Measurements from ENCODE around the gene PLCB4.

Gene PLCB4

DNA sequence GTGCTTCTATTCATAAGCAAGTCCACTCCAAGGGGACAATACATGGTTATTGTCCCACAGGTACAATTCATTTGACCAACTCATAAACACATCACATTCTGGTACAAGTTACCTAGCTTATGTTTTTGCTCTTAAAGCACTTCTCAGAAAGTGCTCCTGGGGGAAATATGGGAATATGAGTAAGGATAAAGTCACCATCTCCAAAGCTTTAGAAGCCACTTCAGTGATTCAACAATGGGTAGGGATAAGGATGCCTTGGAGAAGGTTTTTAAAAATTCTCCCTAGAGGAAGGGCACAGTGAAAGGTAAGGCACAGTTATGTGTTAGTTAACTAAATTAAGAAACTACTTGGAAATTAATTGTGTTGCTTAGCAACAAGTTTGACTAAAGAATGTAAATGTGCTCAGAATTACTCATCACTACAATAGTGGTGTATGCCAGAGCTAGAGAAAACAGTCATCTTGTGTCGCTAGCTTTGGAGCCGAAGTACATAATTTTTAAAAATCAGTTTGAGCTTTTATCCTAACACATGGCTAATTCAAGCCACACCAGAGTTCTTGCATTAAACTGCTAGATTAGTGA, 406.0 kb downstream of the PLCB4 start:
- no peak for DNase-seq

- no peak for DNase-seq
These were observed 406.6 kb downstream of the PLCB4 start for GRCh38 chr20:9475456-9475855.

DNA sequence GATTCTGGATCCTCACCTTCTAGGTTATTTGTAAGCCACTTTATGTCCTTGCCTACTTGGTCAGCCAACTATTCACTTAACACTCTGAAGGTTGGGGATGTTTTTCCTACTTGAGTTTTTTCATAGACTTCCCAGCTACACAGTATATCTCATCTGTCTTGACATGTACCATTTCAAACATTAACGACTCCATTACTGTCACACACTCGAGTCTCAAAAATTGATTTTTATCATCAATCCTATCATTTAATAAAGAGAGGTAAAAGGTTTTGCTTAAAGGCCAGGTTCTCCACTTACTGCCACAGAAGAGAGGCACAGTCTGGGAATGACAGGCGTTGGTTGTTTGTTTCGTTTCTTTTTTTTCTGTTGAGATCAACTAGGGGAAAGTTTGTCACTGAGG, 407.3 kb downstream of the PLCB4 start:
- DNase-seq: no peak

GRCh38 chr20:9476637-9477036, 407.8 kb downstream of the PLCB4 start:
- no peak for DNase-seq

DNA sequence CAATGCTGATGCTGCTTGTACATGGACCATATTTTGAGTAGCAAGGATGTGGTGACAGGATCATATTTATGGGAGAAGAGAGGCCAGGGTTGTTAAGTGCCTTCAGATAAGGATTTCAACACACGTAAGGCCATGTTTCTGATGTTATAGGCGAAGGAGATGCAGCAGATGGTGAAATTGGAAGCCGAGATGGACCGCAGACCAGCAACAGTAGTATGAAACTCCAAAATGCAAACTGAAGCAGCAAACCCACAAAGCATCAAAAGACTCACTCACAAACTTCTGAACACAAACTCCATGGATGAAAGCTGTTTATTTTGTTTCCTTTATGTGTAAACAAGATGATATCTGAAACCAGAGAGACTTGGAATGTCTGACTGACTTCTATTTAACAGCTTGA, 409.9 kb downstream of the PLCB4 start:
- DNase-seq: no peak

GRCh38 chr20:9480066-9480465, 411.2 kb downstream of the PLCB4 start:
- DNase-seq: no peak

DNA sequence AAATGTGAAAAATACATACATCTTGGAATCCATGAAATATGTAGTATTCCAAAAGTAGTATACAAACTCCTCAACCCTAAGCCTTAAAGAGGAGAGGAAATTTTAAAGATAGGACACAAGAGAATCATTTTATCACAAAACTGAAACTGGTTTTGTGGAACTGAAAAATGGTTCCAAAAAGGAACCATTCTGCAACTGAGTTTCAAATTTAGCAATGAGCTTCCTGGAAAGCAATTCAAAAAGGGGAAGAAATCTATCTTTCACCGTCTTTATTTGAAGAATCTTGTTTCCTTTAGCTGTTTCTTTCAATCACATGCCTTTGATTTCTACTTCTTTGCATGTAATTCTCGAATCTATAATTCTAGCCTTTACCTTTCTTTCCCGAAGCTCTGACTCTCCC, 413.3 kb downstream of the PLCB4 start:
- DNase-seq: no peak

- no peak for DNase-seq
These were observed 414.2 kb downstream of the PLCB4 start for GRCh38 chr20:9483131-9483530.

DNA sequence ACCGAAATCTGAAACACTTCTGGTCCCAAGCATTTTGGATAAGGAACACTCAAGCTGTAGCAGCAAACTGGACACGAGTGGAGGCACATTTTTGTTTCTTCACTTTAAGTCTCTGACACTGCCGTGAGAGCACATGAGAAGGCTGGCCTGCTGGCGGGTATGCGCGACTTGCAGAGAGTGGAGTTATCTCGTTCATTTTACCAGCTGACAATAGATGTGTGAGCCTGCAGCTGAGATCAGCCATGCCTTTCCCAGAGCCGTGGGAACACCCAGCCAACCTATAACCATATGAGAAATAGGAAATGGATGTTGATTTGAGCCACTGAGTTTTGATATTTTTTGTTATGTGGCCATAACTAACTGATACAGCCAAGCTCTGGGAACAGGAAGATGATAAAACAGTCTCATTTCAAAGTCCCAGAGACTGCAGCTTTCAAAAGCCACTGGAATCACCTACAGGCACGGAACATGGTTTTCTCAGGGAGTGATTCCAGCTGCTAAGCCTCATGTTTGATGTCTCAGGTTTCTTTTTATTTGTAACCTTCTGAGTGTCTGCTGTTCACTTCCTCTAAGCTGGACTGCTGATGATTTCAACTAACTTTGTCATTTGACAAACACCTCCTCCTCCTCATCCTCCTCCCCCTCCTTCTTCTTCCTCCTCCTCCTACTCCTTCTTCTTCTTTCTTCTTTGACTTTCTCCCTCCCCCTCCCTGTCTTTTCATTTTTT, 416.9 kb downstream of the PLCB4 start:
- no peak for DNase-seq

GRCh38 chr20:9487231-9487630, 418.3 kb downstream of the PLCB4 start:
- no peak for DNase-seq

DNA sequence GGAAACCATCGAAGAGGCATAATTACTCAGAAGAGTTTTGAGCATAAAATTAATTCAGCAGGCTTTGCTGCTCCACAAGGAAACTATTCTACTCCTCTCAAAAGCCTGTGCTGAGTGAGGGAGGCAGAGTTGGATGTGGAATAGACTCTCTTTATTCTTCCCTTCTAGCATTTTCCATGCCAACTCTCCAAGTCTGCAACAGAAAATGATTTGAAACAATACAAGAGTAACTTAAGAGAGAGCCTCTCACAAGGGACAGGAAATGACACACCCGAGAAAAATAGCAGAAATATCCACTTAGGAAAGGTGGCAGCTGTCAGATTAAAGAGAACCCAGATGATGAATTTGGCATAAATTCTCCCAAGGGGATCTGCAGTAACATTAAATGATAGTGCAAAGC, 419.2 kb downstream of the PLCB4 start:
- DNase-seq: no peak

- DNase-seq: no peak
These were observed 421.3 kb downstream of the PLCB4 start for GRCh38 chr20:9490161-9490560.

GRCh38 chr20:9490631-9491030, 421.7 kb downstream of the PLCB4 start:
- DNase-seq: no peak

DNA sequence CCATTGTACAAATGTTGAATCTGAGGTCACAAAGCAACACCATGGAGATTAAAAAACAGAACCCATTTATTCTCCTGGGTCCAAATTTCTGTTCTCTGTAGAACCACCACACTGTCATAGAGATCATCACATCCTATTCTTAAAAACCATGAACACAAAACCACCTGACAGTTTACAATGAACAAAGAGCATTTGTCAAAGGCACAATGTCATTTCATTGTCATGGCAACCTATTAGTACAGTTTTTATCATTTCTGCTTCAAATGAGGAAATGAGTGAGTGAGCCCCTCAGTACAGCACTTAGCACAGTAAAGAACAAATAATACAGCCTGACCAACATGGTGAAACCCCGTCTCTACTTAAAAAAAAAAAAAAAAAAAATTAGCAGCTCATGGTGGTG, 422.4 kb downstream of the PLCB4 start:
- DNase-seq: no peak

GRCh38 chr20:9492067-9492466, 423.2 kb downstream of the PLCB4 start:
- DNase-seq: no peak

GRCh38 chr20:9493803-9494202, 424.9 kb downstream of the PLCB4 start:
- no peak for DNase-seq

DNA sequence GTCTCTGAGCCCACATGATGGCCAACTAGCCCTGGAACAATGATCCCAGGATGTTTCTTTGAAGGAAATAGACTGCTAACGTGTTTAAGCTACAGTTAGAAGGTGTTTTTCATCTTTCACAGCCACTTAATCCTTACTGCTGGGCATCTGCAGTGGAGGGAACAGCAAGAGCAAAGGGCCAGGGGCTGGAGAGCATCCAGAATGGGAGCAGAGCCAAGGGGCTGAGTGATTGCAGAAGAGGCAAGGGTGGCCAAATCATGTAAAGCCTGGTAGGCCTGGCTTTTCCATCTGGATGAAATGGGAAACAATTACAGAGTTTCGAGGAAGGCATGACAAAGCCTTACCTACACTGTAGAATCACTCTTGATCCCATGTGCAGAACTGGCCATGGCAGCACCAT, 426.8 kb downstream of the PLCB4 start:
- DNase-seq: no peak

DNA sequence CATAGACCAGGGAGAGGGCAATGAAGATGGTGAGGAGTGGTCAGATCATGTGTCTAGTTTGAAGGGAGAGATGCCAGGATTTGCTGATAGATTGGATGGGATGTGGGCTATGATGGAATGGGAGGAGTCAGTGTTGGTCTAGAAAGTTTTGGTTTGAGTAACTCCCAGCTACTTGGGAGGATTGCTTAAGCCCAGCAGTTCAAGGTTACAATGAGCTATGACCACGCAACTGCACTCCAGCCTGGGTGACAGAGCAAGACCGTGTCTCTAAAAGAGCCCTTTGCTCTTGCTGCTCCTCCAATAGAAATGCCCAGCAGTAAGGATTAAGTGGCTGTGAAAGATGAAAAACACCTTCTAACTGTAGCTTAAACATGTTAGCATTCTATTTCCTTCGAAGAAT, 427.3 kb downstream of the PLCB4 start:
- DNase-seq: no peak

GRCh38 chr20:9498322-9498721, 429.4 kb downstream of the PLCB4 start:
- no peak for DNase-seq

GRCh38 chr20:9499126-9499899, 430.4 kb downstream of the PLCB4 start:
- DNase-seq: no peak

DNA sequence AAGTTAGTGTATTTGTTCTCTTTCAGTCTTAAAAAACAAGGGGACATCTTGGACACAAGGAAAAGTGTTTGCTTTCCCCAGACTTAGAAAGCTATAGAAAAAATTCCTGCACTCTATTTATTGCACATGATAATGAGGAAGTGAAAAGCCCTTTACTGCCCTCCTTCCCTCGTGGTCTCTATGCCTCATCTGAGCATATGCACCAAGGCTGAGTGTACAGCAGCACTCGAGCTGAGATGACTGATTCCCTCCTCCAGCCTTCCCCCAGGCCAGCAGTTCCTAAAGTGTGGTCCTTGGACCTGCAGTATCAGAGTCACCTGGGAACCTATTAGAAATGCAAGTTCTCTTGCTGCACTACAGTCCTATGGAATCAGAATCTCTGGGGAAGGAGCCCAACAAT, 431.2 kb downstream of the PLCB4 start:
- peak; percentile 40 for DNase-seq

- DNase-seq: no peak
These were observed 432.6 kb downstream of the PLCB4 start for GRCh38 chr20:9501473-9501872.

DNA sequence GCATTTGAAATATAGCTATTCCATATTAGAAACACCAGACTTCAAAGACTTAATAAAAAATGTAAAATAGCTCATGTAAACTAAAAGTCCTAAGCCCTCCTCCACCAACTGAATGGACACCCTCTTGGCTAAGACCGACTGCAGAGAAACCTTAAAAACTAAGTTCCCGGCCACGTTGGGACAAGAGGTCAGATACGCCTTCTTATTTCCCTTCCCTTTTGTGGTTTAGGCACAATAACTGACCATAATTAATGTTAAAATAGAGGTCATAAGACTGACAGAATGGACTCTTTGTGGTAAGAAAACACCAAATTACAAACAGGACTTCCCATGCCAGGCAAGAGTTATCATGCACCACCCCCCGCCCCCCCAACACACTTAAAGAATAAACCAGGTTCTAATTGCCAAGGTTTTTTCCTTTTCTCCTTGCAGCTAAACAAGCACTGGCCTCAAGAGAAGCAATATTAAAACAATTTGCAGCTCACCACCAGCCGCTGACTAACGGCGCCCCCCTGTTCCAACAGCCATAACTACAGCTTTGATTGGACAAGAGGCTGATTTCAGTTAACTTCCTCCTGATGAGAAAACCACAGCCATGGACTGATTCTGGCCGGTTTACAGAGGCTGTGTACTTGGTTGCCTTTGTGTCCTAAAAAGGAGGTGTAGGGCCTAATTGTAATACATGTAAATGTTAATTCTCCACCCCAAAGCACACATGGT, 434.8 kb downstream of the PLCB4 start:
- DNase-seq: peak; percentile 74

Data from hematopoietic multipotent progenitor cell treated with erythropoietin and hydrocortisone succinate and interleukin-3 and kit ligand, for 4 days (in vitro differentiated cells).